Middle frontal gyrus (tissue), 1 donor: Measurements from ENCODE around the gene SMARCC1.
A peak's percentile ranks its signal among the peaks of the same experiment; 100 is the strongest.

Source experiments
- DNase-seq: peaks from one replicate; pipeline ENCODE4 v3.0.0-alpha.2; 2015; ENCODE audit warnings: low spot score; ENCODE audit errors: extremely low spot score

Gene SMARCC1

DNA sequence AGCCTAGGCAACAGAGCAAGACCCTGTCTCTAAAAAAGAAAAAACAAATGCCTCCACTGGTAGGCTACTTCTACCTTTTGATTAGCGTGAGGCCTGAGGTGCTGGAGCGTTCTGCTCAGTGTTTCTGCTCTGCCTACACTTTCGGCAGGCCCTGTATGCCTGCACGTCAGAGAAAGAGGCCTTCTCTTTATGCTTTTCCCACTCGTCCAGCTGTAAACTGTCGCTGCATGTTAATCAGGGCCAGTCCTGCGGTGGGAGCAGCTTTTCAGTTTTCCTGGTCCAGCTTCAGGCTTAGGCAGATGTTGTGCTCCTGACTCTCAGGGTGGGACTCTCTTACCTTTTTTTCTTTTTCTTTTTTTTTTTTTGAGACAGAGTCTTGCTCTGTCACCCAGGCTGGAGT, 228.3 kb downstream of the SMARCC1 start:
- DNase-seq, result no peak

DNA sequence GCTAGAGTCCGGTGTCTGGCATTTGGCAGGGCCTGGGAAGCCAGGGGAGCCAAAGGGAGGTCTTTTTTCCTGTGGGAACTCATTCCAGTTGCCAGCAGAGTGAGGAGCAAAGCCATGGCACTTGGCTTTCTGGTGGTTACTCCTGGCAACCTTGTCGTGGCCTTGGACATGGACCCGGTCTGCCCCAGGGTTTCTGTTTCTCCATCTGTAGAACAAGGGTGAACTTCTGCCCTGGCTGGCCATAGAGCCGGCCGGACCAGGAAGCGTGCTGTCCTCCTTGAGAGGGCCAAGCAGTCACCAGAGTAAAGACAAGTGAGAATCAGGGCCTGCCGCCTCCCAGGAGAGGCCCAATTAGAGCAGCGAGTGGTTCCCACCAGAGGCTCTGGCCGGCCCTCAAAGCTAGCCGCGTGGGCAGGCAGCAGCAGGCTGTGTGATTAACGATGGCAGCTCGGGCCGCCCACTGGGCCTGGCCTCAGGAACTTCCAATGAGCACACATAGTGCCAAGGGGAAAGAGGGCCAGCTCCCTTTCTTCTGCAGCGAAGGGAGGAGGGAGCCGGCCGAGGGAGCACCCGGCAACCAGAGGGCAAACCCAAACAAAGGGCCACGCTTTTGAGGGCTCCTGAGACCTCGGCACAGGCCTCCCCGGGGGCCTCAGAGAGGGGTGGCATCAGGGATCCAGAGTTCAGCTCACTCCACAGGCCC, 239.1 kb downstream of the SMARCC1 start:
- peak; percentile 22 for DNase-seq

DNA sequence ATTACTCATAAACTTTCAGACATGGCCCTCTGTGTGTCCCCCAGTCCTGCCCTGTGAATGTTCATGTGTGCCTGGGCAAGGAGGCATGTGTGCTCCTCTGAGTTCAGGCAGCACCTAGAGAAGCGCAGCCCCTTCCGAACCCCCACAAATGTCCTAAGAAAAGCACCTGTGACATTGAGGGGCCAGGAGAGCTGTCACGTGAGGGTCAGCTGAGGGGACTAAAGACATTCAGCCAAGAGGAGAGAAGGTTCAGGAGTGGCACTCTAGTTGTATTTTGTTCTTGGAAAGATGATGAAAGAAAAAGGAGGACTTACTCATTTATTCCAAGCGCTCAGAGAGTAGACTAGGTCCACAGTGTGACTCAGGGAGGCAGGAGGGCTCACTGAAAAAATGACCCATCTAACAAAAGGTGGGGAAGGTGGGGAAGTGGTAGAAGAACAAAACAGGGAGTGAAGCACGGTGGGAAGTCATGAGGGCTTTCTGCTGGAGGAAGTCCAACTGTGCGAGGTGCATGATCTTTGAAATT, 240.0 kb downstream of the SMARCC1 start:
- no peak for DNase-seq

GRCh38 chr3:47540281-47540680, 241.4 kb downstream of the SMARCC1 start:
- DNase-seq, result no peak

DNA sequence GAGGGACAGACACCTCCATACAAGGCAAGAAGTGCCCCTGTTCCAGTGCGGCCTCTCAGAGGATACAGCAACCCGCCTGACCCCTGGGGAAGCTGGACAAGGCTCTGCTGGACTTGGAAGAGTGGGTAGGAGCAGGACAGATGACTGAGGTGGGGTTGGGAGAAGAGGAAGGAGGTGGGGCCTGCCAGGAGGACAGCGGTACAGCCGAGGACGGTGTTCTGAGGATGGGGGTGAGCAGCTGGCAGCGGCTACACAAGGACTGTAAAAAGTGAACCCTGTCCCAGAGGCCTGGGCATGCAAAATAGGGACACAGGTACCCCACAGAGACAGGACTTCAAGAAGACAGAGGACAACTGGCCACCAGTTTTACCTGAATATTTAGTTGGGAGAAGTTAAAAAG, 244.7 kb downstream of the SMARCC1 start:
- no peak for DNase-seq

DNA sequence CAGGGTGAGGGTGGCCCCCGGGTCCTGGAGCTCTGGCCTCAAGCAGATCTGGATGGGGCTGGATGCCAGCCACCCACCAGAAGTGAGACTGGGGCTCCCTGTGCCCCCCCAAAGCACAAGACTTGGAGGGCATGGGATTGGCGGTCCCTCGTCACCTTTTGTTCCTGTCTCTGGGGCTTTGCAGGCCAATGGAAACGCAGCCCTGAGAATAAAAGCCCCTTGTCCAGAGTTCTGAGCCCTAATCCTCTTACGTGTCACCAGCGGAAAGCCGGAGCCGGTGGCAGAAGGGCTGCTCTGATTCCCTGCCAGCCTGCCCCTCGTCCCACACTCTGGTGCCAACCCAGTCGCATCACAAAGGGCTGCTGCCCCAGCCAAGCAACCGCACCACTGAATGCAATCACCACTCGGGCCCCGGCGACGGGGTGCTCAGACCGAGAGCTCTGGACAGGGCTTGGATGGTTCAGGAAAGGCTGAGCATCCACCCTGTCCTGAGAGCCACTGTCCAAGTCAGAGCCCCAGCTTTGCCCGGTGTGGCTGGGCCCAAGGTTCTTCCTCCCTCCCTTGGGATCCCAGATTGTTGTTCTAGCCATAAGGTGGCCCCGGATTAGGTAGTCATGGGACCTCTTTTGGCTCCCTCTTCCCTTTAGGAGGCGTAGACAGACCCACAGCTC, 245.3 kb downstream of the SMARCC1 start:
- peak; percentile 27 for DNase-seq
